ENCODE results near the gene MED13L. TPM values are rescaled to one million over a fixed set of nuclear protein-coding genes. Genes with fewer than 3 reads are reported as not detected.

The MED13L gene
- total and polyA plus RNA-seq, 12 donors: 8.8 to 106 (median 73.8) TPM

DNA sequence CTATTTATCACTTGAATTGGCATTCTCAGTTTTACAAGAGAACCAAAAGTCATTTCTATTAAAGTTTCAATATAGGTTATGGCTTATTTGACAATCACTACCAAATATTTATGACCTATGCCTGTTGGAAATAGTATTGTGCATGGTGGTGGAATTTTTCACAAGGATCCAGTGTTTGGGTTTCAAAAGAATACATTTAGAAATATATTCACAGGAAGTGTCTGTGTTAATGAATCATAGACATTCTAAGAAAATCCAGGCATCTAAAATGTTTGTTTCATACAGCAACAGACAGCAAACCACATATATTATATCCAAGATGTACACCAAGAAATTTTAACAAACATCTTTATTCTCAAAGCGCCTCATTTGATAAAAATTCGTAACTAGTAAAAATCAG is 92.7 kb downstream of the MED13L start:
- no peaks in the 10 kb centered on the region for H3K36me3 ChIP-seq (replicated peaks in 1 of 2)
- no peaks in the 10 kb centered on the region for H3K27me3 ChIP-seq
- intact Hi-C loops (cut with DNase I): no loop called here
- H3K9me3 ChIP-seq (replicated peaks in 1 of 3): no peaks in the 10 kb centered on the region
- H3K4me3 ChIP-seq: no peak overlapping the region
- TF ChIP-seq, protein P1, sequence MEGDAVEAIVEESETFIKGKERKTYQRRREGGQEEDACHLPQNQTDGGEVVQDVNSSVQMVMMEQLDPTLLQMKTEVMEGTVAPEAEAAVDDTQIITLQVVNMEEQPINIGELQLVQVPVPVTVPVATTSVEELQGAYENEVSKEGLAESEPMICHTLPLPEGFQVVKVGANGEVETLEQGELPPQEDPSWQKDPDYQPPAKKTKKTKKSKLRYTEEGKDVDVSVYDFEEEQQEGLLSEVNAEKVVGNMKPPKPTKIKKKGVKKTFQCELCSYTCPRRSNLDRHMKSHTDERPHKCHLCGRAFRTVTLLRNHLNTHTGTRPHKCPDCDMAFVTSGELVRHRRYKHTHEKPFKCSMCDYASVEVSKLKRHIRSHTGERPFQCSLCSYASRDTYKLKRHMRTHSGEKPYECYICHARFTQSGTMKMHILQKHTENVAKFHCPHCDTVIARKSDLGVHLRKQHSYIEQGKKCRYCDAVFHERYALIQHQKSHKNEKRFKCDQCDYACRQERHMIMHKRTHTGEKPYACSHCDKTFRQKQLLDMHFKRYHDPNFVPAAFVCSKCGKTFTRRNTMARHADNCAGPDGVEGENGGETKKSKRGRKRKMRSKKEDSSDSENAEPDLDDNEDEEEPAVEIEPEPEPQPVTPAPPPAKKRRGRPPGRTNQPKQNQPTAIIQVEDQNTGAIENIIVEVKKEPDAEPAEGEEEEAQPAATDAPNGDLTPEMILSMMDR (IDR thresholded peaks at IDR 0.05): no peak
- no peak for TF ChIP-seq POLR2A (IDR thresholded peaks at IDR 0.05)
- no peak for DNase-seq
- 95 to 99% (median 97%) methylated on average over 2 of the region's 2 CpGs for WGBS, 4 donors
- H3K4me1 ChIP-seq (replicated peaks in 1 of 2): peaks cover 0 to 57% of the 10 kb centered on the region in 2 donors
- no peak overlapping the region for H3K27ac ChIP-seq

DNA sequence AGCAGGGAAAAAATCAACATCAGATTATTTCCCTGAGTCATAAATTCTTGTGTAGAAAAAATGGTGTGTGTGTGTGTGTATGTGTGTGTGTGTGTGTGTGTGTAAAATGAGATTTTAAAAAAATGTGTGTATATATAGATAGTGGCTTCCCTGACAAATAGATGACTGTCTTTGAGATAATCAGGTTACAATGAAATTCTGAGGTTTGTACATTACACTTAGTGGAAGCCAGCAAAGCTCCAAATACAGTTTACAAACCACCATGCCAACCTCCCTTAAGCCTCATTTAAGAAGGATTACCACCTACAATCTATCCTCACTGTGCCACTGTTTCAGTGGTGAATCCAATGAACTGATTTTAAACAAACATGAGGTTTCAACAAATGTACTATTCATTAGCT is 93.8 kb downstream of the MED13L start:
- H3K4me3 ChIP-seq: no peak overlapping the region
- TF ChIP-seq, protein P1 (IDR thresholded peaks at IDR 0.05): no peak
- TF ChIP-seq POLR2A (IDR thresholded peaks at IDR 0.05): no peak
- H3K9me3 ChIP-seq (replicated peaks in 1 of 3): no peaks in the 10 kb centered on the region
- no peaks in the 10 kb centered on the region for H3K36me3 ChIP-seq (replicated peaks in 1 of 2)
- peaks cover 0 to 57% of the 10 kb centered on the region in 2 donors for H3K4me1 ChIP-seq (replicated peaks in 1 of 2)
- intact Hi-C loops (cut with DNase I): no loop called here
- DNase-seq: no peak
- H3K27ac ChIP-seq: no peak overlapping the region
- no peaks in the 10 kb centered on the region for H3K27me3 ChIP-seq

DNA sequence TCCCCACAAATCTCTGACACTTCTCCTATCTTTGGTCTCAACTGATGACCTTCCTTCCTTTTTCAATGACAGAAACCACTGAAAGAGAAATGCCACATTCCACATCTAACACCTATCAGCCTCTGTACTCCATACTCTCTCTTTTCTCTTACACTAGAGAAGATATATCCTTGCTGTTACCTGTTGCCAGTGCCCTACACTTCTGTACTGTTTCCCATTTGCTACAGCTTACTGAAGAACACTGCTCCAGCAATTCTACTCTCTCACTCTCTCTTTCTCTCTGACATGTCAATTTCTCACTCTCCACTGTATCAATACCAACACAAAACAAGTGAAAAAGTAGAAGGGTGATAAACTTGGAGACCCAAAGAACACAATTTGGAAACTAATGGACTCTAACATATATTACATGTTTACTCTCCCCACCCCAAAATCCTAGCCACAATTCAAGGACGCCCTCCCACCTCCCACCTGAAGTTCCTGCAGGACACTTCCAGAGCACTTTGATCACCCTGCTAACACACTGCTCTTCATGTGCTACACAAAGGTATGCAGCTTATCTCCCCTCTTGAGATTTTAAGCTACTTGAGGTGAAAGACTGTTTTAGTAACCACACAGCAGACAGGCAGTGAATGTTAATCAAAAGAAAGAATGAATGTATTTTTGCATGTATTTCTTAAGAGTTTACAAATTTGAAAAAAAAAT is 95.0 kb downstream of the MED13L start:
- WGBS, 4 donors: 88 to 100% (median 92%) methylated on average over 1 of the region's 1 CpG
- TF ChIP-seq, protein P1 (IDR thresholded peaks at IDR 0.05): no peak
- no peak for TF ChIP-seq POLR2A (IDR thresholded peaks at IDR 0.05)
- Histone ChIP-seq H3K4me1 (replicated peaks in 1 of 2) (peaks cover 0 to 52% of the 10 kb centered on the region in 2 donors), H3K4me3 (no peak overlapping the region), H3K9me3 (replicated peaks in 1 of 3) (no peaks in the 10 kb centered on the region), H3K27ac (no peak overlapping the region), H3K36me3 (replicated peaks in 1 of 2) (no peaks in the 10 kb centered on the region), H3K27me3 (no peaks in the 10 kb centered on the region)
- no peak for DNase-seq
- intact Hi-C loops (cut with DNase I): no loop called here

DNA sequence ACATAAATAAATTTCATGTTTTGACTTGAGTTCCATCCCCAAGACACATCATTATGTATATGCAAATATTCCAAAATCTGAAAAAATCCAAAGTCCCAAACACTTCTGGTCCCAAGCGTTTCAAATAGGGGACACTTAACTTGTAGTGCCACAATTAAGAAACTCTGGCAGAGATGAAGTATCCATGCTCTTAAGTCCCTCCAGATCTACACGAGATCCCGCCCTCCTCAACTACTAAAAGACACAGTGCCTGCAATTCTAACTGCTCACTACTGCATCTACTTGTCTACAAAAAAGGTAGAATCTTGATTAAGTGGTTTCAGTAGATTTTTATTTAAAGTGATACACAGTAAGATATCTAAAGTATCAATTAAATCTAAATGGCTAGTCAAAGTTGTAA is 97.0 kb downstream of the MED13L start:
- WGBS, 4 donors: 87 to 91% (median 88%) methylated on average over 3 of the region's 3 CpGs
- DNase-seq: no peak
- TF ChIP-seq POLR2A (IDR thresholded peaks at IDR 0.05): no peak
- Histone ChIP-seq H3K36me3 (replicated peaks in 1 of 2) (no peaks in the 10 kb centered on the region), H3K27me3 (no peaks in the 10 kb centered on the region), H3K4me1 (replicated peaks in 1 of 2) (peaks cover 0 to 39% of the 10 kb centered on the region in 2 donors), H3K4me3 (no peak overlapping the region), H3K27ac (no peak overlapping the region), H3K9me3 (replicated peaks in 1 of 3) (no peaks in the 10 kb centered on the region)
- intact Hi-C loops (cut with DNase I): no loop called here

DNA sequence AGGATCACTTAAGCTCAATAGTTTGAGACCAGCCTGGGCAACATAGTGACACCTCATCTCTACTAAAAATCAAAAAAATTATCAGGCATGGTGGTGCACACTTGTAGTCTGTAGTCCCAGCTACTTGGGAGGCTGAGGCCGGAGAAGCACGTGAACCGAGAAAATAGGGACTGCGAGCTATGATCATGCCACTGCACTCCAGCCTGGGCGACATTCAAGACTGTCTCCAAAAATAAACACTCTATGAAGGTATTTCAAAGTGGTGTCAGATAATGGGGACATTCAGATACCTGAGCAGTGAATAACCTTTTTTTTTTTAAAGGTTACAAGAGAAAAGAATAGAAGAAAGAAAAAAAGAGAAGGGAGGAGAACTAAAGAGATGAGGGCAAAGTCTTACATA is 98.1 kb downstream of the MED13L start:
- Histone ChIP-seq H3K4me3 (no peak overlapping the region), H3K36me3 (replicated peaks in 1 of 2) (no peaks in the 10 kb centered on the region), H3K27me3 (no peaks in the 10 kb centered on the region), H3K27ac (no peak overlapping the region), H3K4me1 (replicated peaks in 1 of 2) (peaks cover 0 to 33% of the 10 kb centered on the region in 2 donors), H3K9me3 (replicated peaks in 1 of 3) (no peaks in the 10 kb centered on the region)
- no peak for TF ChIP-seq POLR2A (IDR thresholded peaks at IDR 0.05)
- TF ChIP-seq, protein P1 (IDR thresholded peaks at IDR 0.05): no peak
- 95 to 100% (median 98%) methylated on average over 5 of the region's 5 CpGs for WGBS, 4 donors
- intact Hi-C loops (cut with DNase I): no loop called here
- no peak for DNase-seq
